GM18517 (cell line): ENCODE data around the gene KCTD1.

ENCODE experiments used
- ATAC-seq: cut with Tn5 transposase; IDR thresholded peaks from one replicate; pipeline ENCODE4 v1.9.1; 2021; ENCODE audit warnings: mild to moderate bottlenecking, moderate library complexity; ENCODE audit not compliant: unreplicated experiment

KCTD1 gene

DNA sequence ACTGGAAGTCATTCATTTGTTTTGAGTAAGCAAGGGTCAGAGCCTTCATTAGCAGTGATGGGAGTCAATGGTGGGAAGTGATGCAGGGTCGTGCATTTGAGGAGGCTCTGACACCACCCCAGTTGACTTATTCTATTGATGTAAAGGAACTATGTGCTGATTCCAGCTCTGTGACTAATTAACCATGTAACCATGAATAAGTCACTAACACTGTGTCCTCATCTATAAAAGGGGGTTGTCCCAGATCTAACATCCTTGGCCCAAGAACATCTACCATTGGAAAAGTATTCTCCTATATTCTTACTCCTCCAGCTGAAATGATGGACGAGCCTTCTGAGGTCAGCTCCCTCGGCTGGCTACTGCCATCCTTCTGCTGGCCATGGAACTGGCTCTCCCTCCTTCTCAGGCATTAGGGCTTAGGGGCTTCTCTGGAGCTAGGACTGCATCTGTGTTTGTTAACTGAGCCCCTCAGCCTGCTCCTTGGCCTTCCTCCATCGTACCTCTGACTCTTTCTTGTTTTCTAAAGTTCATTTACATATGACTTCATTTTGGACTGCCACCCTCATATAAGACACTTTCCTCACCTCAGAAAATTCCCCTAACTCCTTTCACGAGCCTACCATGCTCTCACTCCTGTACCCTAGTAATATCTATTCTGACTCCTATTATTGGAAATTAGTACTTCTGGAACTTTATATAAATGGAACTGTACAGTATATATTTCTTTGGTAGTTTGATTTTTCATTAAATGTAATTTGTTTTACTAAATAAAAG is 115.5 kb downstream of the KCTD1 start:
- no peak for ATAC-seq

DNA sequence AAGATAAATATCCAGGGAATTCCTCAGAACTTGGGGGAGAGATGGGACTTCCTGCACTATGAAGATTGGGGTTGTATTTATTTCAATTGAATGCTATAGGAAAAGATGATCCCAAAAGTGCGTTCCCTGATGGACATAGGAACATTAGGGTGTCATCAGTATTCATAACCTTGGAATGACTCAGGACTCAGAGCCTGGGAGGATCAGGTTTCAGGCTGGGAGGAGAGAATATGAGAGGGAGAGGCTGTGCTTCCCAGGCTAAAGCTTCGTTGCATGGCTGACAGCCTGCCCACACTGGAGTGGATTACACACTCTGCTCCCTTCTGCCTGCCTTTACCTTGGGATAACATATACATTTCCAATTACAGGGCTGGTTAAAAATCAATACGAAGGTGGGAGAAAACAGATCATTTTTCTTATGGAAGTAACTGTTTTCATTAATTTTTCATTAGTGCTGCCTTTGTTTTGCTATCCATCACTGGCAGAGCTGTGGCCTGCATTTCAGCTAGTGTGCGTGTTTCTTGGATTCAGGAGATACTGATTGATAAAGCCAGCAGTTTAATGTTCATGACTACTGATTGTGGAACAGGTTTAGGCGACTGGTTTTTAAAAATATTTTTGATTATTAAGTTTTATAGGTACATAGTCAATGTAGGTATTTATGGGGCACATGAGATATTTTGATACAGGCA is 118.7 kb downstream of the KCTD1 start:
- ATAC-seq, result no peak

GRCh38 chr18:26425148-26425531 is 123.2 kb downstream of the KCTD1 start:
- no peak for ATAC-seq

- ATAC-seq, result no peak
Measured at GRCh38 chr18:26424428-26425147, 123.8 kb downstream of the KCTD1 start.

DNA sequence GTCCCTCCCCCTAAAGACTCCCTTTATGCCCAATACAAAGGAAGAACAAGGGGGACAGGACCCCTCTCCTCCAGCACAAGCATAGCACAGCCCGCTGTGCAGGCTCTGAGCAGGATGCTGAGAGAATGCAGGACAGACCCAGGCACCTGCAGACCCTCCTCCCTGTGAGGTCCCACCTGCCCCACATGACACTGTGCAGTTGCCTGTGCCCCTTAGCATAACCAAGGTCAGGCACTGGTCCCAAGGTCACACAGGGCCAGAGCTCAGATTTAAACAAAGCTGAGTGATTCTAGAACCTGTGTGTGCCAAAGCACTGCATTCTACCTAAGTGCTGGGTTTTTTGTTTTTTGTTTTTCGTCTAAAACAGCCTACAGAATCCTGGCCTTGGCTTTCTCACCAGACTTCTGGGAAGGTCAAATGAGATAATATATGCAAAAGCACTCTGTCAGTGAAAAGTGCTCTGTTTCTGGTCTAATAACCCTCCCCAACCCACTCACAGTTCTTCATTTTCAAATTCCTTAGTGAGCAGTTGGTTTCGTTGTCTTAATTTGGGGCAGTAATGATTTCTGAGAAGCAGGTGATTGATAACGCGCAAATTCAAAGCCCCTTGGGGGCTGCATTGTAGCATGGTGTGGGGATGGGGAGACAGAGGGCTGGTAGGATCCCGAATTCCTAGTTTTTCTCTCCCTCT is 125.7 kb downstream of the KCTD1 start:
- peak; percentile 72 for ATAC-seq

DNA sequence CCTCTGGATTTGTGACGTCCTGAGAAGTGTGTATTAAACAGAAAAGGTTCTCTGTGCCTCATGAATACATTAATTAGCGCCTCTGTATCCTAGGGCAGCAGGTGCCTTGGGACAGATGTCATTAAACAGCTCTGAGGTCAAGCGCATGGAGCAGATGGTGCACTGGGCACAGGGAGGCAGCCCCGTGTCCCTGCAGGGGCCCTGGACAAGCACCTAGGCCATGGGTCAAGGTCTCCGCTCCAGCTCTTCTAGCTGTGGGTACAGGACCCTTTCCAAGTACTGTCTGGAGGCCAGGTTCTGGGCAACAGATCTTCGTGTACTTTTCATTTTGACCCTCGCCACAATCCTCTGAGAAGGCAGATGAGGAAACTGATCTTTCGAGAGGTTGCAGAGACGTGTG is 126.4 kb downstream of the KCTD1 start:
- ATAC-seq, result no peak

DNA sequence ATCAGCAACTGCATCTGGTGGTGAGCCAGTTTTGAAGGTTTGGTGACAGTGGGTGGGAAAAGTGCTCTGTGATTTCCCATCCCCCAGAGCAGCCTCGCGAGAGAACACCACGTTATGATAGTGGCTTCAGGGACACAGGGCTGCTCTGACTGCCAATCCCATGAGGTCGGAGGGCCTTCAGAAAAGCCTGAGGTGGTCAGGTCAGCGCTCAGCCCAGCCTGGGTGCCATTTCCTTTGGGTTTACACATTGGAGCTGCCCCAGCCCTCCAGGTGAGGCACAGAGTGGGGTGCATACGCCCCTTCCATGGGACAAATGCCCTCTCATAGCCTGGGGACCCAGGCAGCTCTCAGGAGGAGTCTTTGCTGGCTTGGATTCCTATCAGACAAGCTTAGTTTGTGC is 126.8 kb downstream of the KCTD1 start:
- no peak for ATAC-seq

DNA sequence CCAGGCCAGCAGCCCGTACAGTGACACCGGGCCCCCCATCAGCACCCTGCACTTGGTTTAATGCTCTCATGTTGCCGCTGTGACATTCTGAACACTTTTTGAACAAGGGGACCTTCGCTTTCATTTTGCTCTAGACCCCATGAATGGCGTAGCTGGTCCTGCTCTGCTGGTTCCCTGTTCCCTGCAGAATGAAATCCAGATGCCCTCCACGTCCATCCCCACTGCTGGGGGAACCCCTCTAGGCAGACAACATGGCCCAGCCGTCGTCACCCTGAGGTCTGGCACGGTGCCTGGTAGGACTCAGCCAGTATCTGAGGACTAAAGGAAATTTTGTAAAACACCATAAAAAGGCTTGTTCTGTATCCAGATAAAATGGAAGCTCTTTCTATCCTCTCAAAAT is 128.6 kb downstream of the KCTD1 start:
- ATAC-seq, result no peak

- ATAC-seq, result no peak
Measured at GRCh38 chr18:26418225-26418624, 130.1 kb downstream of the KCTD1 start.

- ATAC-seq, result no peak
Measured at GRCh38 chr18:26417190-26417589, 131.2 kb downstream of the KCTD1 start.

DNA sequence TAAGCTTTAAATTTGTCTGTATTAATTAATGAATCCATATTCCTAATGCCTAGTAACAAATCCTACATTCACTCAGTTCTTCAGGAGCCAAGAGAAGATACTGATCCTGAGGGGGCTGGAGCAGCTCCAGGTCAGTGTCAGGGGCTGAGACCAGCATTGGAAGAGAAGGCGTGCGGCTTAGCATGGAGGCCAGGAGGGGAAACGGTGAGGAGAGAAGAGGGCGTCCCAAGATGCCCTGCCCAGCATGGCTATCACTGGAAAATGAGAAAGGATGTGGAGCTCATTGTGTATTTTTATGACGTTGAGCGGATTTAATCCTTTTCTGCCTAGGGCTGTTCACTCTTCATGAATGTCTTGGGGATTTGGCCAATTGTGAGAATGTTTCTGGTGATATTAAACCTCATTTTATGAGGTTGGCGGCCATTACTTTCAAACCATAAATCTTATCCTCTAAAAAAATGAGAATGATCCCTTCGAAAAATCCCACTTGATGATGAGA is 131.7 kb downstream of the KCTD1 start:
- no peak for ATAC-seq

DNA sequence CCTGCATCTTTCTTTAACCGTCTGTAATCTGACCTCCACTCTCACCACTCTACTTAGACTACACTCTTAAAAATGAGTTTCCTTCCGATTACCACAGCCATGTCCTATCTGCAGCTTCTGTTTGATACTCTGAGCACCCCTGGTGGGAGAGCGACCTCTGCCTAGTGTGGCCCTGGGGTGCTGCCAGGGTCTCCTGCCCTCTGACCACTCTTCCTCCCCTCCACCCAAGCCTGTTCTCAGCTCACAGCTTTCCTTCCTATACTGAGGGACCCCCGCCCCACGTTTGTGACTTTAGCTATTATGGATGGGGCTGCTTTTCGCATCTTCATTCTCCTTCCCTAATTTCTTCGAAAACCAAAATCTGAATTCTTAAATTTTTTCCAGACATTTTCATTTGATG is 132.7 kb downstream of the KCTD1 start:
- no peak for ATAC-seq

GRCh38 chr18:26414901-26415440 is 133.4 kb downstream of the KCTD1 start:
- no peak for ATAC-seq

- ATAC-seq, result no peak
Measured at GRCh38 chr18:26409091-26409490, 139.3 kb downstream of the KCTD1 start.

DNA sequence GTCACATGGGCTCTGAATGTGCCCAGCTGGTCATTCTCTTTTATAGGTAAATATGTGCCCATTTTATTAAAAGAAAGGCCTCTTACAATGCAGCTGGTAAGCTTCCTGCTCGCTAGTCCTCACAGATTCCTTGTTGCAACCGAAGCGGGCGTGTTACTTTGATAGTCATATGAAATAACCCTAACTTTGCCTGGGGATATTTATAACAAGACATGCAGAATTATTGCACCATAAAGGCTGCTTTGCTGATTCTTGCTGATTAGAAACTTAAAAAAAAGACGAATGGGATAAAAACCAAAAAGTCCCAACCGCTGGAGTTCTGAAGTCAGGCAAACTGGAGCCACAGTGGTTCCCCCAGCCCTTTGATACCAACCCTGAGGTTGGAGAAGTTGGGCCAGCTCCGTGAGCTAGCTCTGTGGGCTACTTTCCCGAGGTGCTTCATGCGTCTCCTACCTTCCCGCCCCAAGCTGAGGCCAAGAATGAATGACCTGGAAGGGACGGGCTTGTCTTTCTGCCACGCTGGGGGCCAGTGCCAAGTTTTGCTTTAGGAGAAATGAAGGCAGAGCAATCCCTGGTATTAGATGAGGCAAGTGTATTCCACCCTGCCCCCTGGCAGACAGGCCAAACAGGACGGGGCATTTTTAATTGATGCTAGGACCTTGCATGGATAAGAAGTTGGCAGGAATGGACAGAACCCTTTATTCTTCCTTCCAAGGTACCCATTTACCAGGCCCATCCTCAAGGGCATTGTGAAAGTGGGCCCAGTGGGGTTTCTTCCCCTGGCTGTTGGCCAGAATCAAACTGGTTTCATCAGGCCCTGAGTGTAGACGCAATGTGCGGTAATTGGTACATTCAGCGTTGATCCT is 140.4 kb downstream of the KCTD1 start:
- ATAC-seq, result no peak

GRCh38 chr18:26406854-26407517 is 141.4 kb downstream of the KCTD1 start:
- no peak for ATAC-seq

GRCh38 chr18:26406324-26406723 is 142.0 kb downstream of the KCTD1 start:
- ATAC-seq, result no peak

- ATAC-seq, result no peak
Measured at GRCh38 chr18:26405190-26405801, 143.1 kb downstream of the KCTD1 start.
